Measurements from ENCODE around the gene MORN5. TPM values are rescaled to one million over a fixed set of nuclear protein-coding genes. Genes with fewer than 3 reads are reported as not detected.

Gene MORN5
- total RNA-seq, 4 donors from 2014 or later = 3.8 to 4.0 TPM; not detected in 2

- H3K9me3 ChIP-seq = no peaks in the 10 kb centered on the region
- H3K4me1 ChIP-seq = no peaks in the 10 kb centered on the region
- intact Hi-C loops (cut with DNase I; ENCODE audit: low total_unique reads) (no loop called here), in situ Hi-C loops (cut with MboI; ENCODE audit: low pct_ligation_motif_present in 1 of 4, low pct_unique_long_range_greater_than_20kb in 1 of 4, low sequenced_read_pairs in 3 of 4) (no loop called here)
- H3K27me3 ChIP-seq = peaks cover 19% of the 10 kb centered on the region
- H3K36me3 ChIP-seq = no peaks in the 10 kb centered on the region
- 78 to 87% methylated on average over 4 to 9 of the region's 9 CpGs for WGBS, 2 donors (ENCODE audit: low coverage in 1 of 2)
- no peak overlapping the region for H3K27ac ChIP-seq
- TF ChIP-seq POLR2A (IDR thresholded peaks at IDR 0.05) (no peak), EP300 (IDR thresholded peaks at IDR 0.05; ENCODE audit: low read depth) (no peak), POLR2AphosphoS5 (IDR thresholded peaks at IDR 0.05) (no peak)
- TF ChIP-seq, protein P1, sequence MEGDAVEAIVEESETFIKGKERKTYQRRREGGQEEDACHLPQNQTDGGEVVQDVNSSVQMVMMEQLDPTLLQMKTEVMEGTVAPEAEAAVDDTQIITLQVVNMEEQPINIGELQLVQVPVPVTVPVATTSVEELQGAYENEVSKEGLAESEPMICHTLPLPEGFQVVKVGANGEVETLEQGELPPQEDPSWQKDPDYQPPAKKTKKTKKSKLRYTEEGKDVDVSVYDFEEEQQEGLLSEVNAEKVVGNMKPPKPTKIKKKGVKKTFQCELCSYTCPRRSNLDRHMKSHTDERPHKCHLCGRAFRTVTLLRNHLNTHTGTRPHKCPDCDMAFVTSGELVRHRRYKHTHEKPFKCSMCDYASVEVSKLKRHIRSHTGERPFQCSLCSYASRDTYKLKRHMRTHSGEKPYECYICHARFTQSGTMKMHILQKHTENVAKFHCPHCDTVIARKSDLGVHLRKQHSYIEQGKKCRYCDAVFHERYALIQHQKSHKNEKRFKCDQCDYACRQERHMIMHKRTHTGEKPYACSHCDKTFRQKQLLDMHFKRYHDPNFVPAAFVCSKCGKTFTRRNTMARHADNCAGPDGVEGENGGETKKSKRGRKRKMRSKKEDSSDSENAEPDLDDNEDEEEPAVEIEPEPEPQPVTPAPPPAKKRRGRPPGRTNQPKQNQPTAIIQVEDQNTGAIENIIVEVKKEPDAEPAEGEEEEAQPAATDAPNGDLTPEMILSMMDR (IDR thresholded peaks at IDR 0.05) = no peak
- no peak for DNase-seq
- H3K4me3 ChIP-seq = no peak overlapping the region
These were observed 46.7 kb downstream of the MORN5 start for GRCh38 chr9:122206118-122207046.

- Histone ChIP-seq H3K36me3 (no peaks in the 10 kb centered on the region), H3K27ac (no peak overlapping the region), H3K4me3 (no peak overlapping the region), H3K27me3 (peaks cover 26% of the 10 kb centered on the region), H3K4me1 (no peaks in the 10 kb centered on the region), H3K9me3 (no peaks in the 10 kb centered on the region)
- no peak for DNase-seq
- in situ Hi-C loops (cut with MboI; ENCODE audit: low pct_ligation_motif_present in 1 of 4, low pct_unique_long_range_greater_than_20kb in 1 of 4, low sequenced_read_pairs in 3 of 4) (no loop called here), intact Hi-C loops (cut with DNase I; ENCODE audit: low total_unique reads) (no loop called here)
- TF ChIP-seq EP300 (IDR thresholded peaks at IDR 0.05; ENCODE audit: low read depth) (no peak), POLR2AphosphoS5 (IDR thresholded peaks at IDR 0.05) (no peak), POLR2A (IDR thresholded peaks at IDR 0.05) (no peak)
- TF ChIP-seq, protein P1 (IDR thresholded peaks at IDR 0.05) = no peak
- WGBS, 2 donors (ENCODE audit: low coverage in 1 of 2) = 82% methylated on average over 9 of the region's 9 CpGs; no CpG with 5 or more reads in 1 of the 2 donors
These were observed 47.4 kb downstream of the MORN5 start for GRCh38 chr9:122207096-122207495.

DNA sequence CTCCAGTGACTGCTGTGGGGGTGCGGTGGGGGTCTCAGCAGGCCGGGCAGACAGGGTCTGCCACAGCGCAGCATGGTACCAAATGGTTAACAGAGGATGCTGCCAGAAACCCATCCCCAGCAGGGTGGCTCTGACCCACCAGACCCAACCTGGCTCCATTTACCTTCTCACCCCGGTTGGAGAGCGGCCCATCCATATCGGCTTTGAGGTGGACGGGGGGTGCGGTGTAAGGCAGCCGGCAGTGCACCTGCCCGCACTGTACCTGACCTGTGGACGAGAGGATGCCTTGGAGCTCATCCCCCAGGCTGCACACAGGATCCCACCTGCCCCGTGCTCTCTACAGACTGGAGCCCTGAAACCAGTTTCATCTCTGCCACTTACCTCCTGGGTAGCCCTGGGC, 49.7 kb downstream of the MORN5 start:
- H3K4me3 ChIP-seq = no peak overlapping the region
- WGBS, 2 donors (ENCODE audit: low coverage in 1 of 2) = 91% methylated on average over 12 of the region's 12 CpGs; no CpG with 5 or more reads in 1 of the 2 donors
- H3K27me3 ChIP-seq = peaks cover 50% of the 10 kb centered on the region

DNA sequence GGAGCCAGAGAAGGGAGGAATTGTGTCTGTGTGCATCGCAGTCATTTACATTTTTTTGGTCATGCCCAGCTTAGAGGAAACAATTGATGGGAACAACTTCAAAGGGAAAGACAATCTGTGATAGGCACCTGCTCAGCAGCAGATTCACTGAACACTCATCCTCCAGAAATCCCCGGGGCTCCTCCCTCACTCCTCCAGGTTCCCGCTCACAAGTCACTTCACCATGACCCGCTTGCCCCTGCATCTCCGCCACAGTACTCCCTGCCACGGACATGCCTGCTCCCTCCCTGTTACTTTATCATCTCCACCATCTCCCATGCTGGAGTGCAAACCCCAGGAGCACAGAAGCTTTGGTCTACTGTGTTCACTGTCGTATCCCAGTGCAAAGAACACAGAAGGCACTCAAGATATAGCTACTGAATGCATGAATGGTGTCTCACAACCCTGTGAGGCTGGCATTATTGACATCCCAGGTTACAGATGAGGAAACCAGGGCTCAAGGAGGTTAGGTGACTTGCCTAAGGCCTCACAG, 52.8 kb downstream of the MORN5 start:
- in situ Hi-C loops (cut with MboI; ENCODE audit: low pct_ligation_motif_present in 1 of 4, low pct_unique_long_range_greater_than_20kb in 1 of 4, low sequenced_read_pairs in 3 of 4) (no loop called here), intact Hi-C loops (cut with DNase I; ENCODE audit: low total_unique reads) (no loop called here)
- H3K9me3 ChIP-seq = no peaks in the 10 kb centered on the region
- DNase-seq = no peak
- H3K4me3 ChIP-seq = no peak overlapping the region
- no peaks in the 10 kb centered on the region for H3K36me3 ChIP-seq
- TF ChIP-seq POLR2A (IDR thresholded peaks at IDR 0.05) (no peak), EP300 (IDR thresholded peaks at IDR 0.05; ENCODE audit: low read depth) (no peak)
- 80 to 84% methylated on average over 1 to 7 of the region's 7 CpGs for WGBS, 2 donors (ENCODE audit: low coverage in 1 of 2)
- peaks cover 74% of the 10 kb centered on the region for H3K27me3 ChIP-seq
- H3K4me1 ChIP-seq = peaks cover 11 to 13% (median 11%) of the 10 kb centered on the region in 4 donors
- no peak overlapping the region for H3K27ac ChIP-seq

More for the DNA sequence above, 49.7 kb downstream of the MORN5 start:
- TF ChIP-seq, protein P1 (IDR thresholded peaks at IDR 0.05) = no peak
- TF ChIP-seq POLR2AphosphoS5 (IDR thresholded peaks at IDR 0.05) (no peak), EP300 (IDR thresholded peaks at IDR 0.05; ENCODE audit: low read depth) (no peak), POLR2A (IDR thresholded peaks at IDR 0.05) (no peak)
- no peak for DNase-seq
- intact Hi-C loops (cut with DNase I; ENCODE audit: low total_unique reads) (no loop called here), in situ Hi-C loops (cut with MboI; ENCODE audit: low pct_ligation_motif_present in 1 of 4, low pct_unique_long_range_greater_than_20kb in 1 of 4, low sequenced_read_pairs in 3 of 4) (no loop called here)
- peaks cover 11 to 13% (median 11%) of the 10 kb centered on the region in 4 donors for H3K4me1 ChIP-seq
- no peaks in the 10 kb centered on the region for H3K36me3 ChIP-seq
- no peak overlapping the region for H3K27ac ChIP-seq
- no peaks in the 10 kb centered on the region for H3K9me3 ChIP-seq

Measured in transverse colon (tissue), 4 donors.